H1 (cell line): ENCODE results near the gene ING4. TPM values are rescaled to one million over a fixed set of nuclear protein-coding genes. Genes with fewer than 3 reads are reported as not detected.

Experiments
- CTCF ChIA-PET: fragments of 300-600 bp; sonication (Branson Sonifier 250); formaldehyde crosslinking; loops from one replicate; lab custom pipeline; 2021; ENCODE audit not compliant: partially characterized antibody; lab: Charles Lee
- POLR2A ChIA-PET: fragments of 300-600 bp; sonication (Branson Sonifier 250); formaldehyde crosslinking; loops from one replicate; lab custom pipeline; 2021; ENCODE audit warnings: inconsistent platforms; ENCODE audit not compliant: partially characterized antibody; lab: Charles Lee
- DNase-seq, 2 experiments: peaks; one replicate each; pipeline versions ENCODE4 v3.0.0 to v3.0.0-alpha.2; 2010 to 2022; ENCODE audit warnings: low spot score in 2 of 2, low read depth in 1 of 2, mixed read lengths in 1 of 2
- FAIRE-seq: peaks from 2 replicates; lab custom pipeline; 2011; peaks lifted over from hg19 to GRCh38; lab: Jason Lieb, UNC
- H2AFZ ChIP-seq: 2 replicates; pipeline ENCODE4 v1.8.1; 2012; ENCODE audit warnings: low read length, inconsistent platforms
- H2AK5ac ChIP-seq: 2 replicates; pipeline ENCODE4 v1.6.1; 2013; ENCODE audit warnings: low read depth, low read length
- H2BK120ac ChIP-seq: replicated peaks from 2 replicates; pipeline ENCODE3; 2013; ENCODE audit warnings: low read depth, low read length, inconsistent platforms
- H2BK12ac ChIP-seq: 2 replicates; pipeline ENCODE4 v1.6.1; 2013; ENCODE audit warnings: low read depth, low read length
- H2BK15ac ChIP-seq: 2 replicates; pipeline ENCODE4 v1.6.1; 2013; ENCODE audit warnings: low read length
- H2BK20ac ChIP-seq: 2 replicates; pipeline ENCODE4 v1.6.1; 2013; ENCODE audit warnings: low read length
- H2BK5ac ChIP-seq: 2 replicates; pipeline ENCODE4 v1.6.1; 2013; ENCODE audit warnings: low read depth, low read length
- H3K14ac ChIP-seq: 2 replicates; pipeline ENCODE4 v1.6.1; 2013; ENCODE audit warnings: inconsistent platforms; ENCODE audit not compliant: insufficient read length
- H3K18ac ChIP-seq: 2 replicates; pipeline ENCODE4 v1.6.1; 2013; ENCODE audit warnings: low read length; ENCODE audit errors: extremely low read depth
- H3K23ac ChIP-seq: 2 replicates; pipeline ENCODE4 v1.6.1; 2013; ENCODE audit warnings: inconsistent platforms; ENCODE audit not compliant: insufficient read length
- H3K23me2 ChIP-seq: 2 replicates; pipeline ENCODE4 v1.6.1; 2013; ENCODE audit warnings: low read depth, low read length
- H3K27ac ChIP-seq: 2 replicates; pipeline ENCODE4 v1.6.1; 2011; ENCODE audit warnings: low read depth, low read length, inconsistent platforms
- H3K27me3 ChIP-seq, 4 experiments: replicated peaks in 1 of 4; 1 replicate in 1 of 4; 2 replicates in 3 of 4; pipeline versions ENCODE4 v1.6.1 to v1.8.1; 2011 to 2013; ENCODE audit warnings: low read length in 3 of 4, mild to moderate bottlenecking in 3 of 4, inconsistent platforms in 2 of 4, mixed read lengths in 2 of 4, moderate library complexity in 1 of 4; ENCODE audit not compliant: control insufficient read depth in 3 of 4, insufficient read depth in 3 of 4; ENCODE audit errors: extremely low read depth in 1 of 4
- H3K36me3 ChIP-seq, 4 experiments: 2 replicates each; pipeline versions ENCODE4 v1.6.1 to v1.8.1; 2011 to 2013; ENCODE audit warnings: mild to moderate bottlenecking in 4 of 4, low read length in 3 of 4, moderate library complexity in 2 of 4, control low read depth in 1 of 4, inconsistent platforms in 1 of 4; ENCODE audit not compliant: insufficient read depth in 4 of 4, control insufficient read depth in 2 of 4
- H3K4ac ChIP-seq: replicated peaks from 2 replicates; pipeline ENCODE3; 2013; ENCODE audit warnings: low read length, low read depth, mixed read lengths, inconsistent platforms; ENCODE audit not compliant: insufficient read length
- H3K4me1 ChIP-seq, 4 experiments: replicated peaks in 1 of 4; 1 replicate in 1 of 4; 2 replicates in 3 of 4; pipeline versions ENCODE4 v1.6.1 to v1.8.1; 2011 to 2013; ENCODE audit warnings: low read length in 3 of 4, inconsistent platforms in 2 of 4, mixed read lengths in 1 of 4; ENCODE audit not compliant: insufficient read depth in 4 of 4, control insufficient read depth in 3 of 4
- H3K4me2 ChIP-seq, 2 experiments: 2 replicates each; pipeline versions ENCODE4 v1.6.1 to v1.8.1; 2011 to 2013; ENCODE audit warnings: low read depth in 2 of 2, low read length in 2 of 2, control low read depth in 1 of 2, inconsistent platforms in 1 of 2, mild to moderate bottlenecking in 1 of 2; ENCODE audit not compliant: insufficient read depth in 1 of 2
- H3K4me3 ChIP-seq, 4 experiments: fragments of 200-600, 300-600 bp in 1 of 4; sonication (generic), shearing (Covaris generic), sonication (Bioruptor Twin) in 1 of 4; 2 replicates each; pipeline versions ENCODE4 v1.5.1 to v1.8.1; 2011 to 2016; ENCODE audit warnings: low read length in 4 of 4, low read depth in 3 of 4, control low read depth in 2 of 4, inconsistent platforms in 2 of 4, mild to moderate bottlenecking in 2 of 4, mixed read lengths in 1 of 4, moderate library complexity in 1 of 4; ENCODE audit not compliant: insufficient read depth in 2 of 4; ENCODE audit errors: extremely low read depth in 1 of 4
- H3K56ac ChIP-seq: replicated peaks from 2 replicates; pipeline ENCODE3; 2013; ENCODE audit warnings: low read depth, mild to moderate bottlenecking, mixed read lengths, low read length, inconsistent platforms; ENCODE audit not compliant: insufficient read length
- H3K79me1 ChIP-seq: 2 replicates; pipeline ENCODE4 v1.6.1; 2013; ENCODE audit warnings: low read depth, low read length, control low read depth
- H3K79me2 ChIP-seq, 2 experiments: 2 replicates each; pipeline versions ENCODE4 v1.6.1 to v1.8.1; 2012 to 2013; ENCODE audit warnings: low read length in 2 of 2, mild to moderate bottlenecking in 2 of 2, inconsistent platforms in 1 of 2; ENCODE audit not compliant: insufficient read depth in 2 of 2, control insufficient read depth in 1 of 2
- H3K9ac ChIP-seq, 4 experiments: replicated peaks in 1 of 4; 1 replicate in 1 of 4; 2 replicates in 3 of 4; pipeline versions ENCODE4 v1.6.1 to v1.8.1; 2011 to 2013; ENCODE audit warnings: low read depth in 3 of 4, low read length in 3 of 4, control low read depth in 2 of 4, mild to moderate bottlenecking in 2 of 4, moderate library complexity in 2 of 4, inconsistent platforms in 1 of 4; ENCODE audit errors: extremely low read depth in 1 of 4
- H3K9me3 ChIP-seq, 2 experiments: 2 replicates each; pipeline versions ENCODE4 v1.6.1 to v1.8.1; 2012 to 2013; ENCODE audit warnings: mild to moderate bottlenecking in 2 of 2, moderate library complexity in 2 of 2, control low read depth in 1 of 2, inconsistent platforms in 1 of 2, low read depth in 1 of 2, low read length in 1 of 2, mixed read lengths in 1 of 2; ENCODE audit not compliant: insufficient read depth in 2 of 2
- H4K20me1 ChIP-seq, 2 experiments: replicated peaks in 1 of 2; 2 replicates each; pipeline versions ENCODE3 to v1.8.1; 2011 to 2013; ENCODE audit warnings: inconsistent platforms in 2 of 2, low read length in 2 of 2, mild to moderate bottlenecking in 1 of 2; ENCODE audit not compliant: insufficient read depth in 2 of 2, control insufficient read depth in 1 of 2
- H4K5ac ChIP-seq: 2 replicates; pipeline ENCODE4 v1.6.1; 2013; ENCODE audit warnings: low read length, low read depth, mixed read lengths, inconsistent platforms; ENCODE audit not compliant: insufficient read length
- H4K8ac ChIP-seq: 2 replicates; pipeline ENCODE4 v1.8.0; 2013; ENCODE audit warnings: mild to moderate bottlenecking, moderate library complexity, low read length, inconsistent platforms; ENCODE audit not compliant: insufficient read depth; ENCODE audit errors: extremely low read depth
- H4K91ac ChIP-seq: replicated peaks from 2 replicates; pipeline ENCODE3; 2013; ENCODE audit warnings: low read length, mixed read lengths, inconsistent platforms; ENCODE audit not compliant: insufficient read length
- JUND ChIP-seq: IDR thresholded peaks from 2 replicates; pipeline ENCODE4 v1.6.1; 2011; ENCODE audit warnings: mild to moderate bottlenecking, improper control_type of control experiment, low read length
- POU5F1 ChIP-seq: IDR thresholded peaks from 2 replicates; pipeline ENCODE4 v1.6.1; 2011; ENCODE audit warnings: low read depth, mild to moderate bottlenecking, low read length, moderate library complexity
- SAP30 ChIP-seq: fragments of 300-600 bp; sonication (generic); IDR thresholded peaks from 2 replicates; pipeline ENCODE4 v1.7.1; 2012; ENCODE audit warnings: low read length, moderate library complexity, mild to moderate bottlenecking, inconsistent platforms; ENCODE audit not compliant: insufficient read depth, insufficient replicate concordance
- SIN3A ChIP-seq, 2 experiments: IDR thresholded peaks in 1 of 2; conservative IDR thresholded peaks in 1 of 2; 2 replicates each; pipeline ENCODE4 v1.6.1; 2011 to 2012; ENCODE audit warnings: low read length in 2 of 2, improper control_type of control experiment in 1 of 2, low read depth in 1 of 2, mild to moderate bottlenecking in 1 of 2
- SIRT6 ChIP-seq: IDR thresholded peaks from one replicate; pipeline ENCODE4 v1.7.1; 2012; ENCODE audit warnings: low read length, inconsistent platforms
- SP4 ChIP-seq: IDR thresholded peaks from 2 replicates; pipeline ENCODE4 v1.6.1; 2012; ENCODE audit warnings: low read length, inconsistent platforms
- TEAD4 ChIP-seq: IDR thresholded peaks from 2 replicates; pipeline ENCODE4 v1.6.1; 2012; ENCODE audit warnings: low read depth, low read length, inconsistent platforms, mixed read lengths
- WGBS, 2 experiments: shearing (Covaris generic) in 1 of 2; methylation state at CpG; one replicate each; pipeline versions ENCODE4 v1.1.6 to v1.1.7; 2013 to 2015; ENCODE audit warnings: low lambda C conversion rate in 2 of 2, mixed read lengths in 2 of 2, inconsistent platforms in 1 of 2, low coverage in 1 of 2, missing lambda C conversion rate in 1 of 2; ENCODE audit not compliant: insufficient replicate concordance in 2 of 2, insufficient coverage in 1 of 2, insufficient read length in 1 of 2; ENCODE audit errors: extremely low coverage in 1 of 2, missing lambda C conversion rate in 1 of 2; 5-methylcytosine and 5-hydroxymethylcytosine counted together
- polyA plus RNA-seq, 7 experiments: library from polyadenylated mRNA; depleted of rRNA in 3 of 7; stranded (reverse) in 5 of 7; unstranded in 2 of 7; fragments of >200 nt in 5 of 7; fragments of 200-250 nt in 2 of 7; gene quantifications; 1 replicate in 5 of 7; 2 replicates in 1 of 7; 4 replicates in 1 of 7; pipeline versions ENCODE4 v1.2.1 to v1.2.3, GENCODE V29; 2011 to 2013; ENCODE audit warnings: missing spikeins in 2 of 7, mixed read lengths in 2 of 7
- total RNA-seq: library from RNA; stranded (reverse); fragmentation: NEBNext Ultra II Directional; extraction: Animal tissue kit (Norgen Biotek cat#: 25700); gene quantifications from 2 replicates; pipeline ENCODE4 v1.2.1, GENCODE V29; 2021
- TF ChIP-seq, protein P1 (sequence below): IDR thresholded peaks from 2 replicates; pipeline ENCODE4 v1.6.1; 2012; ENCODE audit warnings: inconsistent platforms

The ING4 gene
- total and polyA plus RNA-seq, 2 of the 8 experiments (the other 6 are each of a cell fraction or from before 2014, with no cell fraction given) = 22.9 to 28.6 TPM

DNA sequence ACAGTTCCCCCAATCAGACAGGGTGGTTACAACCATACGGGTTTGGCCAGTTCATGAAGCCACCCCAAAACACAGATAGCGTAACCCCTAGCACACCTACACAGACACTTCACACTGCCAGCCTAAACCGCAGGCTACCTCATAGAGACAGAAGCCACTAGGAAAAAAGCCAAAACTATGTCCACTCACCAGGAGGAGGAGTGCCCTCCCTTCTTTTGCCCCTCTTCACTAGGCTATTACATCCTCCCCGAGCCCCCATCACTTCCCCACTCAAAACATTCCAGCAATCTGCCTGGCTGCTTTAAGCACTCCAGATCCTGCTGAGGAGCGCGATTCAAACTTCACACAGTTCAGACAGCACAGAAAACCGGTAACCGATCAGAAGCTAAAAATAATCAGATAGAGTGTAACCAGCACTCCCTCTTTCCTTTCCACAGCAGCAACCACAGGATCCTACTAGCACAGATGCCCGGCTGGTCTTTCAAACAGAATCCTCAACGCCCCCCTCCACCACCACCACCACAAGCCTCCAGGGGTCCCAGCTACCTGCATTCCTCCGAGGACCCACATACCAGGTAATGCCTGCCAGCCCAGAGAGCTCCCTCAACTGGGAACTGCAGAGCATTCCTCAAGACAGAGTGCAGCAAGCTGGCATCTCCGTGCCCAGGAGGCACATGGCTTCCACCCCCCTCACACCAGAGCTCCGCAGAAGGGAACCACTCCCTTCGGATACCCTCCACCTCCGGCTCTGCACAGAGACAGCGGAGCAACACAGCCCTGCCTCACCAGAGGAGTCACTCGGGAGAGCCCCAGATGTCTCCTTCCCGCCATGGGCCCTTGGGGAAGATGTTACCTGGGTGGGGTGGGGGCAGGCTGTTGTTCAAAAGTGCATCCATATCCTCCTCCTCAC, 57.2 kb downstream of the ING4 start:
- POLR2A ChIA-PET = interaction anchor here (0.6 to 13.4 kb wide), 27 partner anchors 9 to 261 kb away, joined by 3 to 225 read pairs (median 4); partner anchors contain the start of genes COPS7A, GAPDH, NOP2 and TPI1
- FAIRE-seq = no peak
- TF ChIP-seq SP4 (no peak), POU5F1 (no peak), TEAD4 (peak; percentile 90), SAP30 (peak; percentile 75), JUND (no peak), SIRT6 (no peak), SIN3A (conservative IDR thresholded peaks at IDR 0.05 in 1 of 2, IDR thresholded peaks at IDR 0.05 in 1 of 2; ENCODE audit: low read depth in 1 of 2, low read length in 2 of 2) (0 out of 4 replicates have a peak, but pooled peaks of 1 of the 2 experiments have one; percentile 22)
- TF ChIP-seq, protein P1, sequence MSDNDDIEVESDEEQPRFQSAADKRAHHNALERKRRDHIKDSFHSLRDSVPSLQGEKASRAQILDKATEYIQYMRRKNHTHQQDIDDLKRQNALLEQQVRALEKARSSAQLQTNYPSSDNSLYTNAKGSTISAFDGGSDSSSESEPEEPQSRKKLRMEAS = peak; percentile 32; the same call in 1 of the 2 replicates

More for the DNA sequence above, 57.2 kb downstream of the ING4 start:
- Histone ChIP-seq H3K14ac (no peak overlapping the region), H4K91ac (no peak overlapping the region), H3K4me2 (peak overlapping the region; percentile 92 to 99), H2BK20ac (no peak overlapping the region), H2AK5ac (peak overlapping the region; percentile 93; the same call in 1 of the 2 replicates), H2AFZ (no peak overlapping the region), H3K4ac (no peak overlapping the region), H3K4me1 (peaks cover 7 to 25% (median 14%) of the 10 kb centered on the region in 4 experiments), H3K18ac (peak overlapping the region; percentile 78), H2BK15ac (no peak overlapping the region; the same call in 1 of the 2 replicates), H3K9me3 (no peaks in the 10 kb centered on the region), H3K9ac (peak overlapping the region in 3 of 4 experiments; percentile 55 to 63 (median 58); a peak in 6 of 7 replicates), H3K36me3 (peaks cover 21 to 43% (median 24%) of the 10 kb centered on the region in 4 experiments), H2BK5ac (peak overlapping the region; percentile 82), H3K4me3 (peak overlapping the region; percentile 82 to 93 (median 87)), H2BK12ac (peak overlapping the region; percentile 50; the same call in 1 of the 2 replicates), H3K23me2 (peaks cover 16% of the 10 kb centered on the region; the same call in 1 of the 2 replicates), H4K5ac (no peak overlapping the region), H4K20me1 (peaks cover 18 to 24% of the 10 kb centered on the region in 2 experiments), H3K23ac (no peak overlapping the region), H3K27ac (no peak overlapping the region), H2BK120ac (no peak overlapping the region), H3K27me3 (no peaks in the 10 kb centered on the region), H3K79me2 (peaks cover 22 to 46% of the 10 kb centered on the region in 2 experiments), H4K8ac (no peak overlapping the region), H3K79me1 (peaks cover 16% of the 10 kb centered on the region), H3K56ac (peak overlapping the region; percentile 59)
- peak in 1 of 2 experiments; percentile 63 for DNase-seq
- CTCF ChIA-PET = interaction anchor here (0.6 to 4.3 kb wide), 12 partner anchors 9 to 247 kb away, joined by 3 to 25 read pairs (median 3); no protein-coding TSS in a partner anchor
- 33% methylated on average over 15 of the region's 18 CpGs; no CpG with 5 or more reads in 1 of the 2 experiments for WGBS, 2 experiments
